OCI-LY1 (cell line): ENCODE data around the gene L1CAM.

Experiments
- EZH2 ChIP-seq: fragments of 200-600 bp; sonication (generic), shearing (Covaris generic); IDR thresholded peaks from 2 replicates; pipeline ENCODE4 v1.8.0; 2017; ENCODE audit warnings: borderline replicate concordance, mixed run types, mild to moderate bottlenecking, antibody characterized with exemption, low read length, moderate library complexity, mixed read lengths
- TF ChIP-seq, protein P1 (sequence below): fragments of 200-600 bp; sonication (generic), shearing (Covaris generic); IDR thresholded peaks from 2 replicates; pipeline ENCODE4 v1.5.1; 2017; ENCODE audit warnings: mild to moderate bottlenecking, antibody characterized with exemption, low read length, moderate library complexity, mixed read lengths

- TF ChIP-seq, protein P1, sequence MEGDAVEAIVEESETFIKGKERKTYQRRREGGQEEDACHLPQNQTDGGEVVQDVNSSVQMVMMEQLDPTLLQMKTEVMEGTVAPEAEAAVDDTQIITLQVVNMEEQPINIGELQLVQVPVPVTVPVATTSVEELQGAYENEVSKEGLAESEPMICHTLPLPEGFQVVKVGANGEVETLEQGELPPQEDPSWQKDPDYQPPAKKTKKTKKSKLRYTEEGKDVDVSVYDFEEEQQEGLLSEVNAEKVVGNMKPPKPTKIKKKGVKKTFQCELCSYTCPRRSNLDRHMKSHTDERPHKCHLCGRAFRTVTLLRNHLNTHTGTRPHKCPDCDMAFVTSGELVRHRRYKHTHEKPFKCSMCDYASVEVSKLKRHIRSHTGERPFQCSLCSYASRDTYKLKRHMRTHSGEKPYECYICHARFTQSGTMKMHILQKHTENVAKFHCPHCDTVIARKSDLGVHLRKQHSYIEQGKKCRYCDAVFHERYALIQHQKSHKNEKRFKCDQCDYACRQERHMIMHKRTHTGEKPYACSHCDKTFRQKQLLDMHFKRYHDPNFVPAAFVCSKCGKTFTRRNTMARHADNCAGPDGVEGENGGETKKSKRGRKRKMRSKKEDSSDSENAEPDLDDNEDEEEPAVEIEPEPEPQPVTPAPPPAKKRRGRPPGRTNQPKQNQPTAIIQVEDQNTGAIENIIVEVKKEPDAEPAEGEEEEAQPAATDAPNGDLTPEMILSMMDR, result no peak
- TF ChIP-seq EZH2, result no peak
Measured at GRCh38 chrX:153932220-153932915, 46.4 kb upstream of the L1CAM start.
